DMS53 (cell line): ENCODE results near the gene FRMD5.
A peak's percentile ranks its signal among the peaks of the same experiment; 100 is the strongest.
"Not testable (repeated sequence)": the region's sequence is repeated elsewhere in the genome, so short reads cannot be mapped to it uniquely, and the experiment has no call there.

Experiments used
- DNase-seq: peaks from one replicate; lab custom pipeline; 2025; lab: John Stamatoyannopoulos, UW

The FRMD5 gene

DNA sequence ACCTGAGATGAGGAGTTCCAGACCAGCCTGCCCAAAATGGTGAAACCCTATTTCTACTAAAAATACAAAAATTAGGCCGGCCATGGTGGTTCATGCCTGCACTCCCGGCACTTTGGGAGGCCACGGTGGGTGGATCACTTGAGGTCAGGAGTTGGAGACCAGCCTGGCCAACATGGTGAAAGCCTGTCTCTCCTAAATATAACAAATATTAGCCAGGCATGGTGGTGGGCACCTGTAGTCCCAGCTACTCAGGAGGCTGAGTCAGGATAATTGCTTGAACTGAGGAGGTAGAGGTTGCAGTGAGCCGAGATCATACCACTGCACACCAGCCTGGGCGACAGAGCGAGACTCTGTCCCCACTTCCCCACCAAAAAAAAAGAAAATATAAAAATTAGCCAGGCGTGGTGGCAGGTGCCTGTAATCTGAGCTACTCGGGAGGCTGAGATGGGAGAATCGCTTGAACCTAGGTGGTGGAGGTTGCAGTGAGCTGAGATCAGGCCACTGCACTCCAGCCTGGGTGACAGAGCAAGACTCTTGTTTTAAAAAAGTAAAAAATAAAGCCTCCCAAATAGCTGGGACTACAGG, 364.3 kb downstream of the FRMD5 start:
- DNase-seq = not testable (repeated sequence)

DNA sequence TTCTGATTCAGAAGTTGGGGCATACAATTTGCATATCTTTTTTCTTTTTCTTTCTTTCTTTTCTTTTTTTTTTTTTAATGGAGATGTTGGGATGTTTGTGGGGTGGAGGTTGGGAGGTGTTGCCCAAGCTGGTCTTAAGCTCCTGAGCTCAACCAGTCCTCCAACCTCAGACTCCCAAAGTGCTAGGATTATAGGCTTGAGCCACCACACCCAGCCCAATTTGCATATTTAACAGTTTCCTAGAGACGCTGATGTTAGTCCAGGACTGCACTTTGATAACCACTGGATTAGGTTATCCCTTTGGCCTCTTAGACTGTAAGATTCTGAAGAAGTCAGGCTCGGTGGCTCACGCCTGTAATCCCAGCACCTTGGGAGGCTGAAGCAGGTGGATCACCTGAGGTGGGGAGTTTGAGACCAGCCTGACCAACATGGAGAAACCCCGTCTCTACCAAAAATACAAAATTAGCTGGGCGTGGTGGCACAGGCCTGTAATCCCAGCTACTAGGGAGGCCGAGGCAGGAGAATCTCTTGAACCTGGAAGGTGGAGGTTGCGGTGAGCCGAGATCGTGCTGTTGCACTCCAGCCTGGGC, 365.0 kb downstream of the FRMD5 start:
- DNase-seq = not testable (repeated sequence)

DNA sequence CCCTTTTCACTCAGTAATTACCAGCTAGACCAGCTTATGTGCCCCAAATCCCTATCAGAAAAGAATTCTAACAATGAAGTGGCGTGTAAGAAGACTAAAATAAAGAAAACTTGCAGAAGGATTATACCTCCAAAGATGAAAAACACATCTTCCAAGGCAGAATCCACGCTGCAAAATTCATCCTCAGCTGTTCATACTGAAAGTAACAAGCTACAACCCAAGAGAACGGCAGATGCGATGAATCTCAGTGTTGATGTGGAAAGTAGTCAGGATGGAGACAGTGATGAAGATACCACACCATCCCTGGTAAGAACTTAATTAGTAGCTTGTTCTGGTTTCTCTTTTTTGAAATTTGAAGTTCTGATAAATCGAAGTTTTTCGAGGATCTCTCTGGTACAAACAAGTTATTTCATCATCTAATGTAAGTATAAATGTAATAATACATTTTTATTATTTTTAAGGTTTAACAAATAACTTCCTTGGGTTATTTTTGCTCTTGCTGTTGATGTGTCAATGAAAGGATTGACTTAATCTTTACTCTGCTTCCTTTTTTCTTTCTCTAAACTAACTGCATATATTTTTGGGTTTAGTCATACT, 366.9 kb downstream of the FRMD5 start:
- DNase-seq = peak; percentile 4

DNA sequence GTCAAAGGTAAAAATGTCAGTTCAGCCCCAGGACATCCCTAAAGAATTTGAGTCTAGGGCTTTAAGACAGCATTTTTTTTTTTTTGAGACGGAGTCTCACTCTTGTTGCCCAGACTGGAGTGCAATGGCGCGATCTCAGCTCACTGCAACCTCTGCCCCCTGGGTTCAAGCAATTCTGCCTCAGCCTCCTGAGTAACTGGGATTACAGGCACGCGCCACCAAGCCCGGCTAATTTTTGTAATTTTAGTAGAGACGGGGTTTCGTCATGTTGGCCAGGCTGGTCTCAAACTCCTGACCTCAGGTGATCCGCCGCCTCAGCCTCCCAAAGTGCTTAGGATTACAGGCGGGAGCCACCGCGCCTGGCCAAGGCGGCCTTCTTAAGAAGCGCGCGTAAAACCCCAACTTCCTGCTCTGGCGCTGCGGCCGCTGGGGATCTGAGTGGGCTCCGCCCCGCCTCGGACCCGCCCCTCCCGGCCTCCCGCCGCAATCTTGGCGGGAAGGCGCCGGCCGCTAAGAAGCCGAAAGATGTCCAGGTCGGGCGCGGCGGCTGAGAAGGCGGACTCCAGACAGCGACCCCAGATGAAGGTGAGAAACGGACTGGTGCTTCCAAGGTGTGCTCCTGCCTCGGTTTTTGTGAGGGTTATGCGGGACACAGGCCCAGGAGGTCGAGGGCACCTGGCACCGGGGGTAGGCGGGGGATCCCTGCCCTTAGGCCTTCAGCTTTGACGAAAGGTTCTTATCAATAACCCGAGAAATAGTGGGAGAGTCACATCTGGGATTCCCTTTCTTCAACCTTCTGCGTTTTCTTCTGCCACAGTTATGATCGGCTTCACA, 368.3 kb downstream of the FRMD5 start, which contains the start of gene WDR76:
Gene WDR76 (plus strand): TSS at position 495 of the 834 bp plus-strand sequence. CDS start 31 bp downstream, at position 526.
- peak; percentile 87 for DNase-seq

- no peak for DNase-seq
These were observed 369.0 kb downstream of the FRMD5 start for GRCh38 chr15:43826029-43826507.

DNA sequence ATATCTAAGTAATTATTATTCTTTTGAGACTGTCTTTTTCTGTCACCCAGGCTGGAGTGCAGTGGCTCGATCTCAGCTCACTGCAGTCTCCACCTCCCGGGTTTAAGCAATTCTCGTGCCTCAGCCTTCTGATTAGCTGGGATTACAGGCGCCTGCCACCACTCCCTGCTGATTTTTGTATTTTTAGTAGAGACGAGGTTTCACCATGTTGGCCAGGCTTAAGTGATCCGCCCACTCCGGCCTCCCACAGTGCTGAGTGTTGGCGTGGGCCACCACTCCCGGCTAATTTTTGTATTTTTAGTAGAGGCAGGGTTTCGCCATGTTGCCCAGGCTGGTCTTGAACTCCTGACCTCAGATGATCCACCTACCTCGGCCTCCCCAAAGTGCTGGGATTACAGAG, 369.8 kb downstream of the FRMD5 start:
- DNase-seq = not testable (repeated sequence)

DNA sequence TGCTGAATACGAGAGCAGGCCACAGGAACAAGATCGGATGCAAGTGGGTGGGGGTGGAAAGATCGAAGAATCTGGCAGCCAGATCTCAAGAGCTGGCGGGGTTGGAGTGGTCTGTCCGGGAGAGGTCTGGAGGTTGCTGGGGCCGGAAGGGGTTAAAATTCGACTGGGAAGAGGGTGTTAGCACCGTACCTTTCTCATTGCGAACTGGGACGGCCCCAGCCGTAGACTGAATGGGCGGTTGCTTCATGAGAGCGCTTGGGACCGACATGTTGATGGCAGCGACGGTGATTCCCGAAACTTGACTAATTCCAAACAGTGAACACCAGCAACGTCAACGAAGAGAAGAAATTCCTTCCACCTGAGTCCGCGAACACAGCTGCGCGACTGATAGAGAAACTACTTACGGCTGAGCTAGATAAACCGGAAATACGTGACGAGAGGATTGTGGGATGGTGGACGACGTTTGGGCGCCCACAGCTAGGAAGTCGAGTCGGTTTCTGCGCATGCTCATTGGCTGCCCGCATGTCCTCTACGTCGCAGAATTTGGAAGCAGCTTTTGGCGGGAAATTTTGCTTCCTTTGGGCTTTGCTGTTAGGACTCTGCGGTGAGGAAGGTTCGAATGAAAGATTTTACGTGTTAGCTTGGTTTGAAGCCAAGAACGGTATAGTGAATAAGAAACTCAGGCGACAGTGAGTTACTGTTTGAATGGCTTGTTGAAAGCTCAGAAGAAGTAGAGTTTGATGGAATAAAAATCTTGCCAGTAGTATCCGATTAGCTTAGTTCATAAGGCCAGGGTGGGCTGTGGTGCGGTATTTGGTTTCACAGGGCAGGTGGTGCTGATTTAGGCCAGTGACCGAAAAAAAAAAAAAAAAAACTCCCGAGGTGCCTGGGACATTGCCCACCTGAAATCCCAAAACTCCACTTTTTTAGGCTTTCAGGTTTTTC, 370.5 kb downstream of the FRMD5 start, which contains the start of gene MFAP1:
Gene MFAP1 (minus strand): TSS at position 389 of the 945 bp plus-strand sequence. CDS start 121 bp downstream, at position 268.
- DNase-seq = peak; percentile 96

DNA sequence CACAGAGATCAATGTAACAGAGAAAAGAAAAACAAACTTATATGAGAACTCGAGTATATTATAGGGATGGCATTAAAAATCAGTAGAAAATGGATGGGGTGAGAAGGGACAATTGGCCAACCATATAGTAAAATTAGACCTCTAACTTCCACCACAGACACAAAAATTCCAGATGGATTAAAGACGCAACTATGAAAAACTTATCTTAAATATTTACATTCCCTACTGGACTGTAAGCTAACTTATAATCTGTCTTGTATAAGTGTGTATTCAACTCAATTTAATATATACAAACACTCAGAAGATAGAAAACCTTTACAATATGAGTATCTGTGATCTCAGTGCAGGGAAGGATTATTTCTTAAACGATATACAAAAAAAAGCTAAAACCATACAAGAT, 373.6 kb downstream of the FRMD5 start:
- no peak for DNase-seq
